NT2/D1 (cell line): ENCODE data around the gene TNFSF11.

Source experiments
- SUZ12 ChIP-seq: IDR thresholded peaks from 2 replicates; pipeline ENCODE4 v1.6.1; 2011; ENCODE audit not compliant: insufficient read length, insufficient read depth; ENCODE audit errors: extremely low read depth
- ZNF274 ChIP-seq: IDR thresholded peaks from 2 replicates; pipeline ENCODE4 v1.6.1; 2011; ENCODE audit warnings: mild to moderate bottlenecking, low read depth, low read length

GRCh38 chr13:42595253-42595571 lies 21.3 kb downstream of the TNFSF11 start:
- TF ChIP-seq ZNF274 (no peak), SUZ12 (no peak)
